Measurements from ENCODE around the gene PKHD1.
"Not testable (repeated sequence)": the region's sequence is repeated elsewhere in the genome, so short reads cannot be mapped to it uniquely, and the experiment has no call there.

Gene PKHD1

GRCh38 chr6:51855310-51856082 is 231.9 kb downstream of the PKHD1 start:
- peak; percentile 20 for DNase-seq (ENCODE audit: low spot score)

- no peak for DNase-seq (ENCODE audit: low spot score)
These were observed 232.5 kb downstream of the PKHD1 start for GRCh38 chr6:51854876-51855275.

- DNase-seq (ENCODE audit: low spot score): no peak
These were observed 233.1 kb downstream of the PKHD1 start for GRCh38 chr6:51854347-51854746.

GRCh38 chr6:51853109-51853508 is 234.3 kb downstream of the PKHD1 start:
- DNase-seq (ENCODE audit: low spot score): not testable (repeated sequence)

GRCh38 chr6:51846531-51846930 is 240.9 kb downstream of the PKHD1 start:
- no peak for DNase-seq (ENCODE audit: low spot score)

GRCh38 chr6:51844336-51844735 is 243.1 kb downstream of the PKHD1 start:
- no peak for DNase-seq (ENCODE audit: low spot score)

- DNase-seq (ENCODE audit: low spot score): no peak
These were observed 243.9 kb downstream of the PKHD1 start for GRCh38 chr6:51843456-51844056.

- DNase-seq (ENCODE audit: low spot score): no peak
These were observed 244.5 kb downstream of the PKHD1 start for GRCh38 chr6:51842804-51843378.

GRCh38 chr6:51842061-51842803 is 245.2 kb downstream of the PKHD1 start:
- DNase-seq (ENCODE audit: low spot score): no peak

- no peak for DNase-seq (ENCODE audit: low spot score)
These were observed 245.8 kb downstream of the PKHD1 start for GRCh38 chr6:51841626-51842025.

GRCh38 chr6:51839726-51840374 is 247.6 kb downstream of the PKHD1 start:
- DNase-seq (ENCODE audit: low spot score): no peak

- no peak for DNase-seq (ENCODE audit: low spot score)
These were observed 256.7 kb downstream of the PKHD1 start for GRCh38 chr6:51830666-51831065.

- DNase-seq (ENCODE audit: low spot score): no peak
These were observed 259.8 kb downstream of the PKHD1 start for GRCh38 chr6:51827580-51827979.

GRCh38 chr6:51824940-51825339 is 262.5 kb downstream of the PKHD1 start:
- DNase-seq (ENCODE audit: low spot score): no peak

- DNase-seq (ENCODE audit: low spot score): no peak
These were observed 266.9 kb downstream of the PKHD1 start for GRCh38 chr6:51820555-51820954.

- no peak for DNase-seq (ENCODE audit: low spot score)
These were observed 268.8 kb downstream of the PKHD1 start for GRCh38 chr6:51818520-51819022.

GRCh38 chr6:51817832-51818231 is 269.6 kb downstream of the PKHD1 start:
- DNase-seq (ENCODE audit: low spot score): no peak

GRCh38 chr6:51814418-51814817 is 273.0 kb downstream of the PKHD1 start:
- DNase-seq (ENCODE audit: low spot score): no peak

- DNase-seq (ENCODE audit: low spot score): no peak
These were observed 273.5 kb downstream of the PKHD1 start for GRCh38 chr6:51813904-51814303.

- no peak for DNase-seq (ENCODE audit: low spot score)
These were observed 275.2 kb downstream of the PKHD1 start for GRCh38 chr6:51812231-51812630.

GRCh38 chr6:51805517-51805916 is 281.9 kb downstream of the PKHD1 start:
- no peak for DNase-seq (ENCODE audit: low spot score)

- no peak for DNase-seq (ENCODE audit: low spot score)
These were observed 286.8 kb downstream of the PKHD1 start for GRCh38 chr6:51800603-51801002.
